HG03342 (cell line): ENCODE results near the gene TAOK1.

Source experiments
- ATAC-seq: cut with Tn5 transposase; IDR thresholded peaks from one replicate; pipeline ENCODE4 v1.9.1; 2021; ENCODE audit warnings: mild to moderate bottlenecking, moderate library complexity; ENCODE audit not compliant: unreplicated experiment

Gene TAOK1

DNA sequence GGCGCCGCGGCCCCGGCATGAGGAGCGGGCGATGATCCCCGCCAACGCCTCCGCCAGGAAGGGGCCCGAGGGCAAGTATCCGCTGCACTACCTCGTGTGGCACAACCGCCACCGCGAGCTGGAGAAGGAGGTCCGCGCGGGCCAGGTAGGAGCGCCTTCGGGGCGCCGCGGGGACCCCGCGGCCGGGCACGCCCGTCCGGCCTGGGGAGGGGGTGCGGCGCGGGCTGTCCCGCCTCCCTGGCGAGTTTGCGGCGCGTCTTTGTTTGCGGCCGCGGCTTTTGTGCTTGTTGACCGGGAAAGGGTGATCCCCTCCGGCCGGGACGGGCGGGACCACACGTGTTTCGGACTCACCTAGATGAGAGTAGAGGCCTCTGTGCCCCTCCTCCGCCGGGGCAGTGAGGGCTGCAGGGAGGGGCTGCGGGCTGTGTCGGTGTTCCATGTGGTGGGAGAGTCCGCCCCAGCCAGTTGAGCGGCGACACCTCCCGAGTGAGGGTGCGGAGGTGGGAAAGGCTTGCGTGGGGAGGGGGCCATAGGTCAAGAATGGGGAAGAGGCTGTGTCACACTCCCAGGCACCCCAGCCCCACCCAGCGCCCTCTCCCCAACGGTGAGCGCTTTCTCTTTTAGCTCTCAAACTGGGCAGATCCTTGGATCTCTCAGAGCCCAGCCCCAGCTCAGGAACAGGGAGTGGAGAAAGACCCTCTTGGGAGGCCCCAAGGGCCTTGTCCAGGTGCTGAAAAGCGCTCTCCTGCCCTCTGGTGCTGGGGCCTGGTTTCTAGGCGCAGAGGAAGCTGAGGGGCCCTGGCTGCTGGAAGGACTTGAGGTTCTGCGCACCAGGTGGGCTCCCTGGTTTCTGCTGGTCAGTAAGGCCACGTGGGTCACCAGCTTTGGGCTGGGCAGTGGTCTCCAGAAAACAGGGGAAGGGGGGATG is 203.7 kb downstream of the TAOK1 start:
- ATAC-seq: no peak

DNA sequence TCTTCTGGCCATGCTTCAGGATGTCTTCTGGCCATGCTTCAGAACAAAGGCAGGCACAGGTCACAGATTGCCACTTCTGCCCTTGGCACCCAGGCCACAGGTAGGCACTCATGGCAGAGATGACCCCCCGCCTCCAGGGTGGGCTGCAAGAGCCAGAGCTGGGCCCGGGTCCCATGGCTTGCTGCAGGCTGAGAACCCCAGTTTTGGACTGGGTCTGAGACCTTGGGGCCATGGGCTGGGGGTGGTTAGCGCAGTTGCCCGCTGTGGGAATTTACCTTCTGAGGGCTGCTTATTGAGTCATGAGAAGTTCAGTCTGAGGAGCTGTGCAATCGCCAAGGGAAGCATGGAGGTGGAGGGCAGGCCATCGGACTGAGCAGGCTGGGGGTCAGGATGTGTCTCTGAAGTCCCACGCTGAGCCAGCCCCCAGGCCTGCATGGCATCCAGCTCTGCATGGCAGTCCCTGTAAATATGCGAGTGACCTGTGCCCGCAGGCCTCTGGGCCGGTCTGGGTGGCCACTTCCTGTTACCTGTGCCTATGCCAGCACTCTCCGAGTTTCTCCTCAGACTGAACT is 204.4 kb downstream of the TAOK1 start:
- ATAC-seq: no peak

DNA sequence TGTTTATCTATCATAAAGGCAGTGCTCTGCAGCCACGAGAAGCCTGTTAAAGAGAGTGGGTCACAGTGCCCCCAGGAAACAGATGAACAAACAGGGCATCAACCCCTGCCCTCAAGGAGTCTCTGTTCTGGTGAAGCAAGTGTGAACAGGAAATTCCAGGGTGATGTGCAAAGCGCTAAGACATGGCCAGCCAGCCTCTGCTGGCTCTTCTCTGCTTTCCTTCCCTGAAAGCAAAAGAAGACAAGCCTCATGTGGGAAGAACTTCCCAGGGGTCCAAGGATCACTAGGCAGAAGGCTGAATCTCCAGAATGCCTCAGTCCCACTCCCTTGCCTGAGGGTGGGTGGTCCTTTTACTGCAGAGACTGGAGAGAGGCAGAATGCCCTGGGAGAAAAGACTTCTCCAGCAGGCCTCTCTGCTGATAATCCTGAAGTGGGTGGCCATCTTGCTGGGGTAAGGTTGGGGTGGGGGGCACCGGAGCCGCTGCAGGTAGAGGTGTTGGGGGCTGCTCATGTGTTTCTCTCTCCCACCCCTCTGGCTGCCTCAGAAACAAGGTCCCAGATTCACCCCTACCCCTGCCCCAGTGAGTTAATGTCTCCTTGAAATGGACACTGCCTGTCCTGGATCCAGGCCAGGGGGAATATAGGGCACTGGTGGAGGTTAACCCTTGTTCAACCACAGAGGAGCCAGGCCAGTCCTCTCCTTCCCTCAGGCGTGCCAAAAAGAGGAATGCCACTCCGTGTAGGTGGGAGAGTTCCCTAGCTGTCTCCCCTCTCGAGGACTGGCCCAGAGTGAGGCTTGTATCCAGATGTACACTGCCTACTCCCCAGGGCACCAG is 205.2 kb downstream of the TAOK1 start:
- ATAC-seq: no peak

DNA sequence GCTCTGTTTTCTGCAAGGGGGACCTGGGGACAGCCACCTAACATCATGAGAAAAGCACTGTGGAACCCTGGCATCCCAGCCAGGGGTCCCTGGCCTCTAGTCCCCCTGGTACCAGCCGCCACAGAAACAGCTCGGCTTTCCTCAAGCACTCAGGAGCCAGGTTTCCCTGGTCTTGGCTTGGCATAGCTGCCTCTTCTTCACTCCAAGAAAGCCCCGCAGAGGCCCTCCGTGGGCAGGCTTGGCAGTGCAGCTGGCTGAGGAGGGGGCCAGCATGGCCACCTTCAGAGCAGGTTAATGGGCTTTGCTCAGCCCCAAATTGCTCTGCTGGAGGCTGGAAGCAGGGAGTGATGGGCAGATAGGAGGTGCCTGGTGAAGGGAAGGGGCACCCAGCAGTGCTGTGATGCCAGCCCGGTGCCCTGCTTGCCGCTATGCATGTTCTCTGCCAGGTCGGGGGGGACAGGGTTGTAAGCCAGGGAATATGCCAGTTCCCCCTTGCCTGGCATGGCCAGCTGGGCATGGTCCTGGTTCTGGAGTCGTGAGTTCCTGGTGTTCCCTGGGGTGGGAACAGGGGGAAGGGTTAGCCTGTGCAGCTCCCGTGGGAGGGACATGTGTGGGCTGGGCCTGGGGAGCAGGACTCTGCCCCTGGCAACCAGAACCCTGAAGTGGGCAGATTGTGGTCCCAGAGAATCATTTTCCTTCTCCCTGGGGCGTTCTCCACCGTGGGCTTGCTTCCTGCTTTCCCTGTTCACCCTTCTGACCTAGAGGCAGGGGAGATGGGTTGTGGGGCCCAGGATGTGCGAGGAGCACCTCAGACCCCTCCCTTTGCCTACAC is 206.0 kb downstream of the TAOK1 start:
- ATAC-seq: no peak

DNA sequence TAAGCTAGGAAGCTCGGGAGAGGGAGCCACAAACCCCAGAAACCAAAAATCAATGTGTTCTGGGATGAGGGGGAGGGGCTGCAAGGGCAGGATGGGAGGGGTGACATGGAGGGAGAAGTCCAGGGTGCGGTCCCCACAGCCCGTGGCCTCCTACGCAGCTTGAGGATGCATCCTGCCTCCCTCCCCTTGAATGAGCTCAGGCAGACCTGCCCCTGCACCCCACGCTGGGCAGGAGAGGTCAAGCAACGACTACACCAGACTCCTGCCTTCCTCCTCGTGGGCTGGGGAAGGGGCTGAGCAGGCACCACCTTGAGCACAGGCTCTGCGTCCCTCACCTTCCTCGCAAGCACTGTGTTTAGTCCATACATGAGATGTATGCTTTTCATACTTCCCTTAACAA is 206.6 kb downstream of the TAOK1 start:
- ATAC-seq: no peak

DNA sequence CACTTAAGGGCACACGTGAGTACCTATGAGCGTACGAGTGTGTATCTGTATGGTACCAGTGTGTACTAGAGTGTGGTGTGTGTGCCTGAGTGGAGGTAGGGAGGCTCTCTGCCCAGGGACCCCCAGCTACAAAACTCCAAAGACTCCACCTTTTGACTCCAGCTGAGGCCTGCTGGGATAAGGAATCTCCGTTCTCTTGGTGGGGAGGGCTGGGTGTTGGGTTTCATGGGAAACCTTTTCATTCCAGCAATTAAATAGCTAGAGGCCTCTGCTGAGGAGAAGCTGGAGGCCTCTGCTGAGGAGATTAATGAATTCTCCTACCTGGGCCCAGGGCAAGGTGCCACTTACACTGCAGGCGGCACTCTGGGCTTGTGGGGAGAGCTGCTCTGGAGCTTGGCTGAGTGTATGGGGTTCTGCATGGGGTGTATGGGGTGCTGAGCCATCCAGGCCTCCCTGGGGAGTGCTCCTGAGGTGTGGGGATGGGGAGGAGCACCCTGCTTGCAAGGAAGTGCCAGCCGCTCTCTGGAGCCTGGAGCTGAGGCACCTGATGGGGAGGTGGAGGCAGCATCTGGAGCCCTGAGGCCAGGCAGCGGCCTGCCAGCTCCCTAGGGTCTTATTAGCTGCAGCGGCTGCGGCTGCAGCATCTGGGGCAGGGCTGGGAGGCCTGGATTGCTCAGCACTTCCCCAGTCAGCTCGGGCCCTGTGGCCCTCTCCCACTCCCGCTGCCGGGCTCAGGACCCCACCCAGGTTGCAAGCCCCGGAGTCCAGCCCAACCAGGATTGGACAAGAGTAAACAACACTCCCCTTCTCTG is 207.4 kb downstream of the TAOK1 start:
- ATAC-seq: no peak
